ENCODE data around the gene OR2D2.

DNA sequence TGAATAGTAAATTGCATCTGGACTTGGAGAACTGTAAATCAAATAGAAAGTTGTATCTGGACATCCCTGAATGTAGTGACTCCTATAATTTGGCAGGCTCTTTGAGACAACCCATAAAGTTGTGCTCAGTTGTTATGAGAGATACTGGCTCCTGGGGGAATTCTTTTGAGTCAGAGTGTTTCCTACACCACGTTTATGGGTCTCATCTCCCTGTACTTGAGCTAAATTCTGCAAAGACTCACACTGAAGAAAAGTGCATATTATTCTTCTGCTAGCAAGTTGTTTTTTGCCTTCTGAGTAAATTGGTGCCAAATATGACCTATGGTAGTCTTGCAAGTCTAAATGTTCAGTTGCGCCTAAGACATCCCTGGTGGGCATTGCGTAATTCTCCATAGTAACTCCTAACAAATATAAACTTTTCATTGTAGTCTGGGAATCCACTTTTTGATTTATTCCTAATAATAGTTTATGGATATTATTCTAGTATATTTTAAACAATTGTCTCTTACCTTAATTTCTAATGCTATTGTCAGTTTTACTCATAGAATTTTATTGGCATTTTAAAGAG is 38.9 kb upstream of the OR2D2 start:
- TF ChIP-seq EZH2 (IDR thresholded peaks at IDR 0.05; ENCODE audit: borderline replicate concordance, low read depth, low read length, severe bottlenecking) (no peak), CTCF (IDR thresholded peaks at IDR 0.05; ENCODE audit: borderline replicate concordance, extremely low read depth, low read length, poor library complexity, severe bottlenecking) (no peak)
